BJ (cell line): ENCODE results near the gene VKORC1. TPM values are rescaled to one million over a fixed set of nuclear protein-coding genes. Genes with fewer than 3 reads are reported as not detected.

Experiments
- CTCF ChIA-PET: fragments of 350-600 bp; formaldehyde crosslinking; extraction: SDS; loops from one replicate; lab custom pipeline; 2021; ENCODE audit warnings: antibody characterized with exemption, inconsistent platforms; lab: Yijun Ruan, JAX
- POLR2A ChIA-PET: fragments of 300-600 bp; sonication (Branson Sonifier 250); formaldehyde crosslinking; extraction: SDS; loops from one replicate; lab custom pipeline; 2021; ENCODE audit warnings: antibody characterized with exemption; lab: Charles Lee
- DNase-seq: peaks from one replicate; pipeline ENCODE4 v3.0.0-alpha.2; 2011; ENCODE audit warnings: low read depth
- H3K27me3 ChIP-seq: 2 replicates; pipeline ENCODE4 v1.6.0; 2011; ENCODE audit warnings: low read length; ENCODE audit not compliant: control insufficient read depth, insufficient read depth
- H3K36me3 ChIP-seq: 2 replicates; pipeline ENCODE4 v1.5.1; 2011; ENCODE audit warnings: low read length; ENCODE audit not compliant: control insufficient read depth, insufficient read depth
- H3K4me3 ChIP-seq: 2 replicates; pipeline ENCODE4 v1.5.1; 2011; ENCODE audit warnings: low read depth, mild to moderate bottlenecking, control low read depth, low read length
- CTCF ChIP-seq: IDR thresholded peaks from 2 replicates; pipeline ENCODE4 v1.5.1; 2011; ENCODE audit warnings: low read depth, mild to moderate bottlenecking, control low read depth, inconsistent platforms, low read length, moderate library complexity; ENCODE audit not compliant: insufficient read depth
- polyA plus RNA-seq: library from polyadenylated mRNA; depleted of rRNA; stranded (reverse); fragments of >200 nt; gene quantifications from 2 replicates; pipeline ENCODE4 v1.2.3, GENCODE V29; 2011

The VKORC1 gene
- polyA plus RNA-seq, 1 experiment = 515 TPM

GRCh38 chr16:31077592-31078396, 16.8 kb downstream of the VKORC1 start:
- ChIA-PET CTCF (interaction anchor here (0.6 kb wide), 1 partner anchor 135 kb away, joined by 3 read pairs; no protein-coding TSS in a partner anchor), POLR2A (no interaction called here)
- peaks cover 35% of the 10 kb centered on the region for H3K36me3 ChIP-seq
- no peak for DNase-seq
- no peak overlapping the region for H3K4me3 ChIP-seq
- no peak for TF ChIP-seq CTCF
- no peaks in the 10 kb centered on the region for H3K27me3 ChIP-seq

- Histone ChIP-seq H3K4me3 (no peak overlapping the region), H3K27me3 (no peaks in the 10 kb centered on the region), H3K36me3 (peaks cover 32% of the 10 kb centered on the region)
- ChIA-PET POLR2A (no interaction called here), CTCF (no interaction called here)
- TF ChIP-seq CTCF = no peak
- DNase-seq = no peak
Observed at GRCh38 chr16:31077024-31077423, 17.6 kb downstream of the VKORC1 start.

- no peak for TF ChIP-seq CTCF
- DNase-seq = no peak
- Histone ChIP-seq H3K27me3 (no peaks in the 10 kb centered on the region), H3K4me3 (no peak overlapping the region), H3K36me3 (peaks cover 30% of the 10 kb centered on the region)
- POLR2A ChIA-PET = no interaction called here
- CTCF ChIA-PET = no interaction called here
Observed at GRCh38 chr16:31076319-31076718, 18.3 kb downstream of the VKORC1 start.

GRCh38 chr16:31074814-31075183, 19.8 kb downstream of the VKORC1 start:
- no peak for TF ChIP-seq CTCF
- ChIA-PET POLR2A (interaction anchor here (0.6 to 1.1 kb wide), 2 partner anchors 76 to 91 kb away, joined by 3 to 11 read pairs; no protein-coding TSS in a partner anchor), CTCF (interaction anchor here (1.0 to 1.8 kb wide), 3 partner anchors 31 to 117 kb away, joined by 3 to 7 read pairs (median 3); partner anchors contain the start of gene SETD1A)
- no peak for DNase-seq
- peak overlapping the region; percentile 81 for H3K4me3 ChIP-seq
- H3K27me3 ChIP-seq = no peaks in the 10 kb centered on the region
- H3K36me3 ChIP-seq = peaks cover 19% of the 10 kb centered on the region

GRCh38 chr16:31073970-31074813, 20.4 kb downstream of the VKORC1 start, which contains the start of the genes ZNF646 and ZNF668:
TSS of gene ZNF646 (plus strand) at chr16:31074422. CDS start at chr16:31076325, 1,903 bp downstream.
TSS of gene ZNF668 (minus strand) at chr16:31074240. CDS start at chr16:31064459, 9,781 bp downstream.
- POLR2A ChIA-PET = interaction anchor here (0.6 to 1.1 kb wide), 2 partner anchors 75 to 90 kb away, joined by 3 to 11 read pairs; no protein-coding TSS in a partner anchor
- Histone ChIP-seq H3K36me3 (peaks cover 15% of the 10 kb centered on the region), H3K27me3 (no peaks in the 10 kb centered on the region), H3K4me3 (peak within 1 kb of the TSS; percentile 81)
- peak; percentile 94 for DNase-seq
- TF ChIP-seq CTCF = no peak
- CTCF ChIA-PET = interaction anchor here (0.5 to 1.8 kb wide), 10 partner anchors 10 to 139 kb away, joined by 3 to 11 read pairs (median 3); partner anchors contain the start of genes BCKDK, HSD3B7 and SETD1A
